H7 (cell line): ENCODE results near the gene PRDM2. TPM values are rescaled to one million over a fixed set of nuclear protein-coding genes. Genes with fewer than 3 reads are reported as not detected.

ENCODE experiments used
- DNase-seq: peaks from one replicate; pipeline ENCODE4 v3.0.0; 2012
- H3K27me3 ChIP-seq: 2 replicates; pipeline ENCODE4 v1.6.0; 2011; ENCODE audit warnings: mild to moderate bottlenecking, low read length; ENCODE audit not compliant: control insufficient read depth, insufficient read depth
- H3K36me3 ChIP-seq: replicated peaks from 2 replicates; pipeline ENCODE4 v1.5.1; 2011; ENCODE audit warnings: low read length; ENCODE audit not compliant: control insufficient read depth, insufficient read depth
- H3K4me3 ChIP-seq: 2 replicates; pipeline ENCODE4 v1.5.1; 2011; ENCODE audit warnings: low read depth, mild to moderate bottlenecking, control low read depth, low read length, moderate library complexity; ENCODE audit not compliant: insufficient read depth
- total RNA-seq: library from RNA; depleted of rRNA; stranded (reverse); fragments of >200 nt; shearing (Covaris generic); gene quantifications from 2 replicates; pipeline ENCODE4 v1.2.3, GENCODE V29; 2014

Gene PRDM2
- total RNA-seq, 1 experiment from 2014 or later, result 8.6 TPM

DNA sequence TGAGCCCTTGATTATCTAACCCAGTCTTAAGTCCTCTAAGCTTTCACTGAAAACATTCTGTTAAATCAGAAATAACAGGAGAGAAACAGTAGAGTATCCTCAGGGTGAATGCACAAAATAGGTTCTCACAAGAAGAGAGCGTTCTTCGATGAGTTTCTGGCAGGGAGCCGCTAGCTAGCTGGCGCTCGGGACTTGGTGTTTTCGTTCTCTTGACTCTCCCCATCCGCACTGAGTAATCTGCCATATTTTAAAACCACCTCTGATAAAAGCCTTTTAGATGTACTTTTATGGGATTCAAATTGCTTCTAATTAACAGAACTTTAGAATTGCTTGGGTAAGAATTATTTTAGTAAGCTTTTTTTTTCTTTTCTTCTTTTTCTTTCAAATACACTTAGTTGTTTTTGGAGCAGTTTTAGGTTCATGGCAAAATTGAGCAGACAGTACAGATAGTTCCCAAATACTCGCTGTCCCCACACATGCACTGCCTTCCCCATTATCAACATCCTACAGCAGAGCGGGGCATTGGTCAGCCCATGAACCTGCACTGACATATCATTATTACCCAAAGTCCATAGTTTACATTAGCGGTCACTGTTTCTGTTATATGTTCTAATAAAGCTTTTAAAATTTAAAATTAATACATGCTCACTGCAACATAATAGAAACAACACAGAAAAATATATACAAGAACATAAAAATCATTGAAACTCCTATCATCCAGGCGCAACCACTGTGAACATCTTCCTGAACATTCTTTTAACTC, 35.4 kb downstream of the PRDM2 start:
- DNase-seq, result no peak
- Histone ChIP-seq H3K36me3 (no peaks in the 10 kb centered on the region), H3K27me3 (no peaks in the 10 kb centered on the region; the same call in 1 of the 2 replicates), H3K4me3 (no peak overlapping the region)

DNA sequence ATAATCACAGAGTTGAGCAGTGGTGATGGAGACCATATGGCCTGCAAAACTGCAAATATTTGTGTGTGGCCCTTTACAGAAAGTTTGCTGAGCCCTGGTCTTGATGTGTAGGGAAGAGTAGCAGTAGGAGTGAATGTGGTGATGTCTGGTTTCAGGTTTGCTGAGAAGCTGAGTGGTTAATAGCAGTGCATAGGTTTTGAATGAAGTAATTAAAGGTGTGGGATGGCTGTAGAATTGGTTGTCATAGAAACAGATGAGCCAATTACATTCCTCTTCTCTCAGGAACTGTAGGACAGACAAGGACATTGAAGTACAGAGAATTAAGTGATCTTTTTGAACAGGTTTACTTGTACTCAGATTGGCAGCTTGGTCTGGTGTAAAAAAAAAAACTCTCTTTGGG, 37.4 kb downstream of the PRDM2 start:
- no peak for DNase-seq

GRCh38 chr1:13746342-13746741, 46.4 kb downstream of the PRDM2 start:
- Histone ChIP-seq H3K36me3 (no peaks in the 10 kb centered on the region; the same call in 1 of the 2 replicates), H3K27me3 (peaks cover 7% of the 10 kb centered on the region), H3K4me3 (no peak overlapping the region)
- no peak for DNase-seq

More for the DNA sequence above, 37.4 kb downstream of the PRDM2 start:
- no peak overlapping the region for H3K4me3 ChIP-seq
- H3K27me3 ChIP-seq, result no peaks in the 10 kb centered on the region
- H3K36me3 ChIP-seq, result no peaks in the 10 kb centered on the region

DNA sequence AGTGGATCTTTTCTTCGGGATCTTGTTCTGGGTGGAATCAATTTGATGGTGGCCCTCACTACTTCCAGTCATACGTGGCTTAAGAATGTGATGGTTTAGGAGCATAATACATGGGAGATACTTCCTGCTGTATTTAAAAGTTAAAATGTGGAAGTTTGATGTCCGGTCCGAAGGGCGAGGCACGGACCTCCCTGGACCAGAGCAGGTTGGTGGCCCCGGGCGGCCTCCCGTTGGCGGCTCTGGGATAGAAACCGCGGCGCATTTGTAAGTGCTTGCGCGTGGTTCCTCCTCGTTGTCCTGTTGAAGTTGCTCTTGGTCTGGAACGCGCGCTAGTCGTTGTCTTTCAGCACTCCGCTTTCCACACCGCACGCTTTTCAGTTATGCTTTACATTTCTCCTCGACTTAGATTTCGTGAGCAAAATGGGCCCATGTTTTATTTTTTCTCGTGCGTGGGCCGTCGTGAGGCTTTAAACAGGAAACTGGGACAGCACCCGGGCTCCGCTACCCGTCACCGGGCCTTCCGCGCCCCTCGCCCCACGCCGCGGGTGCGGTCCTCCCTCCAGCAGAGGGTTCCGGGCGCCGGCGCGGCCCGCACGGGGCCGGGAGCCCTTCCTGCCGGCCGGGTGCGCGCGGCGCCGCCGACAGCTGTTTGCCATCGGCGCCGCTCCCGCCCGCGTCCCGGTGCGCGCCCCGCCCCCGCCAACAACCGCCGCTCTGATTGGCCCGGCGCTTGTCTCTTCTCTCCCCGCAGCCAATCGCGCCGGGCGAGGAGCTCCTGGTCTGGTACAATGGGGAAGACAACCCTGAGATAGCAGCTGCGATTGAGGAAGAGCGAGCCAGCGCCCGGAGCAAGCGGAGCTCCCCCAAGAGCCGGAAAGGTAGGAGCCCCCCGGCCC, 48.9 kb downstream of the PRDM2 start:
- H3K36me3 ChIP-seq, result no peaks in the 10 kb centered on the region; the same call in 1 of the 2 replicates
- H3K27me3 ChIP-seq, result peaks cover 7% of the 10 kb centered on the region
- peak; percentile 99 for DNase-seq
- peak overlapping the region; percentile 70 for H3K4me3 ChIP-seq

- DNase-seq, result peak; percentile 79
- Histone ChIP-seq H3K36me3 (no peaks in the 10 kb centered on the region), H3K4me3 (peak overlapping the region; percentile 70), H3K27me3 (peaks cover 7% of the 10 kb centered on the region)
Measured at GRCh38 chr1:13749543-13750341, 49.8 kb downstream of the PRDM2 start.

- no peak for DNase-seq
- H3K36me3 ChIP-seq, result no peaks in the 10 kb centered on the region
- no peak overlapping the region for H3K4me3 ChIP-seq
- H3K27me3 ChIP-seq, result peaks cover 7% of the 10 kb centered on the region
Measured at GRCh38 chr1:13751458-13751871, 51.5 kb downstream of the PRDM2 start.

- no peaks in the 10 kb centered on the region for H3K36me3 ChIP-seq
- no peak overlapping the region for H3K4me3 ChIP-seq
- peaks cover 7% of the 10 kb centered on the region for H3K27me3 ChIP-seq
- DNase-seq, result no peak
Measured at GRCh38 chr1:13751985-13752384, 52.0 kb downstream of the PRDM2 start.

GRCh38 chr1:13752852-13753251, 52.9 kb downstream of the PRDM2 start:
- Histone ChIP-seq H3K27me3 (peaks cover 5% of the 10 kb centered on the region), H3K36me3 (no peaks in the 10 kb centered on the region), H3K4me3 (no peak overlapping the region)
- no peak for DNase-seq

- H3K27me3 ChIP-seq, result no peaks in the 10 kb centered on the region
- no peak for DNase-seq
- H3K4me3 ChIP-seq, result no peak overlapping the region
- no peaks in the 10 kb centered on the region for H3K36me3 ChIP-seq
Measured at GRCh38 chr1:13753636-13754402, 53.8 kb downstream of the PRDM2 start.

DNA sequence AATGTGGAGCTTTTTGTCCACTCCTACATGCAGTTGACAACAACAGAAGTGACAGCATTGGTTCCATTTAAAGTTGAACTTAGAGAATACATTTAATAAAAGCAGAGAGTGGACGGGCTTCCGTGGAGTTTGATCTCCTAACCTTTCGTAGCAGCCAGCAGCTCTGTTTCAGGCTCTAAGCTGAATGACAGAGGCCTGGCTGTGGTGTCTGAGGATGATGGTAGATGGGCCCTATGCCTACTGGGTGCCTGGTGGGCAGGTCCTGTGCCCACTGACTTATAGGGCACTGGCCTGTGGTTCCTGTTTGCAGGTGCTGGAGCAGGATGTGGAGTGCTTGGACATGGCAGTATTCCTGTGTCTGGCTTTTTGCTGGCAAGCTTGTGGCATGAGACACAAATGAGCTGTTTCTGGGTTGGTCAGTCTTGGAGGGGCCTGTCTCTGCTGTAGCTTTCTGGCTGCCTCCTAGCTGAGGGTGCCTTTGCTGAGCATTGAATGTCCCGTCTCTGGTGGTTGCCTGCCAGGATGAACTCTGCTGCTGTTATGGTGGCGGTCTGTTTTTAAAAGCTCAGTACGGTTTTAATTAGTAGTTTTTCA, 54.6 kb downstream of the PRDM2 start:
- no peaks in the 10 kb centered on the region for H3K36me3 ChIP-seq
- H3K27me3 ChIP-seq, result no peaks in the 10 kb centered on the region
- no peak for DNase-seq
- H3K4me3 ChIP-seq, result no peak overlapping the region

DNA sequence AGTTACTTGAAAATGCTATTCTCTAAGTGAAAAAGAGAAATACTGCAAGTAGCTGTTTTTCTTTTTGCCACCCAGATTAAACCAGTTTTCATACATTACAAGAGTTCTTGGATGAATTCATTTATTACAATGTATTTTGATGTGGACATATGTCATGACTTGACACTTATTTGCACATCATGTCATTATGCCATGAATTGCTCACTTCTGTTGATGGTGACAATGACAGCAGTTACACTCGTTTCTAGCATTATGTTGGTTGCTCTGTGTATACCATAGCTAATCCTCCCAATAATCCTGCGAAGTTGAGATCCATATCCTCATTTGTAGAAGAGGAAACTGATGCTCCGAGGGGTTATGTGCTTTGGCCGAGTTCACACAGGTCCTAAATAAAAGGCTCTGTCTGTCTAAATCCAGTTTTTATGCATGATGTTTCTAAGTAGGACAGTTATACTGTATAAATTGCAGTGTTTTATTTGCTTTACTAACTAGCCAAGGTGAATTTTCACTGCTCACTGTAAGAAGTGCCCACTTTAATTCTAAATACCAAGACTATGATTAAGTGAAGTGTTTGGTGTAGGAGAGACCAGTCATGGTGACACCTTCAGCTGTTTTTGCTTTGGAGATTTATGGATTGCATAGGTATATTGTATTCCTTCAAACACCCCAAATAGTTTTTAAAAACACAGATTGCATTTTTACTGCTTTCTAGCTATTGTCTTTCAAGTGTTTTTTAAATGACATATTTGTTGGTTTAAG, 56.7 kb downstream of the PRDM2 start:
- H3K27me3 ChIP-seq, result no peaks in the 10 kb centered on the region
- no peak overlapping the region for H3K4me3 ChIP-seq
- no peaks in the 10 kb centered on the region for H3K36me3 ChIP-seq
- DNase-seq, result no peak

DNA sequence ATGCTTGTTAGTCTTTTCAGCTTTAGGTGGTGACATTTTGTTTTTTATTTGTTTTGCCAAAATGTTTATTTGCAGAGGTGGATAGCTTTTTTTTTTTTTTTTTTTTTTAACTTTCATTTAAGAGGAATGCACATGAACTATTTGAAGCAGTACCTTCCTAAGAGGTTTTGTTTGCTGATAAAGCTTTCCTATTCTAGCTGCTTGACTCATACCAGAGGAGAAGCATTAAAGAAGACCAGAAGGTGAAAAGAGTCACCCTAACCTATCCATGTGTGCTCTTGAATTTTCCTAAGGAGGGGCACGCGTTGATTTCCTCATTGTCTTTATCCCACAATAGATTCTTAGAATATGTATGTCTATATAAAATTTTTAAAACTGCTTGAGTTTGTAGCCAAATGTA, 57.7 kb downstream of the PRDM2 start:
- H3K36me3 ChIP-seq, result no peaks in the 10 kb centered on the region
- no peak for DNase-seq
- no peaks in the 10 kb centered on the region for H3K27me3 ChIP-seq
- no peak overlapping the region for H3K4me3 ChIP-seq

GRCh38 chr1:13759072-13759471, 59.1 kb downstream of the PRDM2 start:
- Histone ChIP-seq H3K36me3 (no peaks in the 10 kb centered on the region), H3K27me3 (no peaks in the 10 kb centered on the region), H3K4me3 (no peak overlapping the region)
- no peak for DNase-seq
